H9 (cell line): ENCODE measurements around the gene FAM184A. TPM values are rescaled to one million over a fixed set of nuclear protein-coding genes. Genes with fewer than 3 reads are reported as not detected.

Source experiments
- DNase-seq: peaks from one replicate; pipeline ENCODE4 v3.0.0-alpha.2; 2017
- H2AFZ ChIP-seq: one replicate; pipeline ENCODE4 v1.6.1; 2013; ENCODE audit warnings: mild to moderate bottlenecking, low read length, control low read depth, moderate library complexity
- H2AK5ac ChIP-seq: 2 replicates; pipeline ENCODE4 v1.6.1; 2013; ENCODE audit warnings: low read length, control low read depth, mixed read lengths; ENCODE audit not compliant: insufficient read length
- H2BK120ac ChIP-seq: one replicate; pipeline ENCODE4 v1.6.1; 2013; ENCODE audit warnings: low read depth, mild to moderate bottlenecking, low read length, control low read depth, inconsistent platforms; ENCODE audit not compliant: poor library complexity, severe bottlenecking
- H2BK12ac ChIP-seq: 2 replicates; pipeline ENCODE4 v1.6.1; 2013; ENCODE audit warnings: low read length, control low read depth, mixed read lengths, low read depth; ENCODE audit not compliant: insufficient read length
- H2BK15ac ChIP-seq: 2 replicates; pipeline ENCODE4 v1.6.1; 2013; ENCODE audit warnings: low read depth, low read length, control low read depth
- H2BK20ac ChIP-seq: one replicate; pipeline ENCODE4 v1.6.1; 2013; ENCODE audit warnings: low read depth, mild to moderate bottlenecking, low read length, control low read depth, inconsistent platforms; ENCODE audit not compliant: poor library complexity, severe bottlenecking
- H2BK5ac ChIP-seq: 2 replicates; pipeline ENCODE4 v1.6.1; 2013; ENCODE audit warnings: low read length, control low read depth, mixed read lengths; ENCODE audit not compliant: insufficient read length
- H3K14ac ChIP-seq: 2 replicates; pipeline ENCODE4 v1.6.1; 2013; ENCODE audit warnings: low read length, control low read depth; ENCODE audit not compliant: insufficient read depth
- H3K18ac ChIP-seq: 2 replicates; pipeline ENCODE4 v1.6.1; 2013; ENCODE audit warnings: low read depth, mild to moderate bottlenecking, mixed read lengths, low read length, control low read depth; ENCODE audit not compliant: insufficient read length
- H3K23ac ChIP-seq: 2 replicates; pipeline ENCODE4 v1.6.1; 2013; ENCODE audit warnings: low read length, control low read depth, mixed read lengths, low read depth; ENCODE audit not compliant: insufficient read length
- H3K23me2 ChIP-seq: 2 replicates; pipeline ENCODE4 v1.6.1; 2013; ENCODE audit warnings: low read depth, mild to moderate bottlenecking, mixed read lengths, low read length, control low read depth; ENCODE audit not compliant: insufficient read length, poor library complexity, severe bottlenecking
- H3K27ac ChIP-seq: 2 replicates; pipeline ENCODE4 v1.5.1; 2013; ENCODE audit warnings: low read length, control low read depth, mixed read lengths, low read depth; ENCODE audit not compliant: insufficient read length
- H3K27me3 ChIP-seq: 2 replicates; pipeline ENCODE4 v1.6.1; 2013; ENCODE audit warnings: low read length, control low read depth, inconsistent platforms; ENCODE audit not compliant: insufficient read depth
- H3K4ac ChIP-seq: 2 replicates; pipeline ENCODE4 v1.6.1; 2013; ENCODE audit warnings: low read depth, mild to moderate bottlenecking, control low read depth, inconsistent platforms, low read length, moderate library complexity
- H3K4me1 ChIP-seq: 2 replicates; pipeline ENCODE4 v1.6.1; 2013; ENCODE audit warnings: low read length, control low read depth, inconsistent platforms; ENCODE audit not compliant: insufficient read depth
- H3K4me2 ChIP-seq: 2 replicates; pipeline ENCODE4 v1.6.1; 2013; ENCODE audit warnings: low read length, control low read depth, mixed read lengths; ENCODE audit not compliant: insufficient read length, insufficient read depth
- H3K56ac ChIP-seq: 2 replicates; pipeline ENCODE4 v1.6.1; 2013; ENCODE audit warnings: low read depth, mild to moderate bottlenecking, mixed read lengths, low read length, control low read depth; ENCODE audit not compliant: insufficient read length
- H3K79me1 ChIP-seq: 2 replicates; pipeline ENCODE4 v1.6.1; 2013; ENCODE audit warnings: low read depth, mild to moderate bottlenecking, moderate library complexity, low read length, control low read depth, inconsistent platforms; ENCODE audit not compliant: insufficient read depth, poor library complexity, severe bottlenecking
- H3K79me2 ChIP-seq: 2 replicates; pipeline ENCODE4 v1.6.1; 2013; ENCODE audit warnings: low read length, control low read depth, inconsistent platforms; ENCODE audit not compliant: insufficient read depth
- H3K9ac ChIP-seq: 2 replicates; pipeline ENCODE4 v1.6.1; 2013; ENCODE audit warnings: low read length, control low read depth, mixed read lengths; ENCODE audit not compliant: insufficient read length; ENCODE audit errors: extremely low read depth
- H3K9me3 ChIP-seq: one replicate; pipeline ENCODE4 v1.6.1; 2013; ENCODE audit warnings: low read depth, low read length, inconsistent platforms; ENCODE audit not compliant: control insufficient read depth
- H3T11ph ChIP-seq: one replicate; pipeline ENCODE4 v1.6.1; 2013; ENCODE audit warnings: mild to moderate bottlenecking, low read length, control low read depth, inconsistent platforms
- H4K20me1 ChIP-seq: one replicate; pipeline ENCODE4 v1.6.1; 2013; ENCODE audit not compliant: control insufficient read depth, insufficient read length, insufficient read depth
- H4K5ac ChIP-seq: 2 replicates; pipeline ENCODE4 v1.6.1; 2013; ENCODE audit warnings: low read depth, mild to moderate bottlenecking, mixed read lengths, low read length, control low read depth; ENCODE audit not compliant: insufficient read length
- H4K8ac ChIP-seq: replicated peaks from 2 replicates; pipeline ENCODE4 v1.6.1; 2013; ENCODE audit warnings: low read length, control low read depth, mixed read lengths, low read depth; ENCODE audit not compliant: insufficient read length
- H4K91ac ChIP-seq: 2 replicates; pipeline ENCODE4 v1.6.1; 2013; ENCODE audit warnings: low read depth, mild to moderate bottlenecking, moderate library complexity, mixed read lengths, low read length, control low read depth; ENCODE audit not compliant: insufficient read length
- H3K27ac Mint-ChIP-seq, 3 experiments: 2 replicates in 2 of 3; 3 replicates in 1 of 3; pipeline ENCODE4 v1.8.0; 2020 to 2021; ENCODE audit warnings: mixed read lengths in 3 of 3, mild to moderate bottlenecking in 1 of 3, moderate library complexity in 1 of 3
- H3K27me3 Mint-ChIP-seq: 2 replicates; pipeline ENCODE4 v1.8.0; 2021; ENCODE audit warnings: low read depth, mild to moderate bottlenecking, moderate library complexity, mixed read lengths
- H3K36me3 Mint-ChIP-seq, 3 experiments: 2 replicates in 2 of 3; 3 replicates in 1 of 3; pipeline ENCODE4 v1.8.0; 2020 to 2021; ENCODE audit warnings: low read depth in 3 of 3, mixed read lengths in 3 of 3; ENCODE audit not compliant: insufficient read depth in 1 of 3
- H3K4me1 Mint-ChIP-seq, 2 experiments: 2 replicates each; pipeline ENCODE4 v1.8.0; 2020; ENCODE audit warnings: mixed read lengths in 2 of 2
- H3K4me3 Mint-ChIP-seq, 2 experiments: 2 replicates in 1 of 2; 3 replicates in 1 of 2; pipeline ENCODE4 v1.8.0; 2020 to 2021; ENCODE audit warnings: mild to moderate bottlenecking in 2 of 2, mixed read lengths in 2 of 2, moderate library complexity in 1 of 2
- H3K9me3 Mint-ChIP-seq, 2 experiments: 2 replicates in 1 of 2; 3 replicates in 1 of 2; pipeline ENCODE4 v1.8.0; 2020; ENCODE audit warnings: mild to moderate bottlenecking in 2 of 2, mixed read lengths in 2 of 2, moderate library complexity in 1 of 2
- CTCF ChIP-seq: fragments of 200-600 bp; sonication (generic); conservative IDR thresholded peaks from 3 replicates; pipeline ENCODE4 v1.8.0; 2021; ENCODE audit warnings: antibody characterized with exemption, mild to moderate bottlenecking
- WGBS: extraction: QIAGEN DNeasy Blood & Tissue Kit; methylation state at CpG from one replicate; pipeline ENCODE4 v1.1.7; 2013; ENCODE audit warnings: missing lambda C conversion rate, low lambda C conversion rate, mixed read lengths; ENCODE audit not compliant: insufficient read length; ENCODE audit errors: extremely low coverage; 5-methylcytosine and 5-hydroxymethylcytosine counted together
- total RNA-seq: library from RNA; stranded (reverse); gene quantifications from 2 replicates; pipeline ENCODE4 v1.2.1, GENCODE V29; 2021

The FAM184A gene
- total RNA-seq, 1 experiment from 2014 or later: 11.4 TPM

GRCh38 chr6:119034827-119035458, 43.5 kb downstream of the FAM184A start:
- peak overlapping the region; percentile 72 for H3T11ph ChIP-seq
- no peak overlapping the region for H2BK20ac ChIP-seq
- no peaks in the 10 kb centered on the region for H4K20me1 ChIP-seq
- WGBS: no CpG with 5 or more reads among the region's 6 CpGs
- no peak overlapping the region for H2BK12ac ChIP-seq
- no peak overlapping the region for H3K23ac ChIP-seq
- Mint-ChIP-seq H3K4me3 (peak overlapping the region; percentile 37 to 69), H3K4me1 (peaks cover 57 to 59% of the 10 kb centered on the region in 2 experiments), H3K36me3 (no peaks in the 10 kb centered on the region), H3K9me3 (no peaks in the 10 kb centered on the region), H3K27me3 (no peaks in the 10 kb centered on the region), H3K27ac (peak overlapping the region; percentile 94 to 97 (median 94))
- no peak overlapping the region for H3K9ac ChIP-seq
- H3K9me3 ChIP-seq: no peaks in the 10 kb centered on the region
- no peak overlapping the region for H3K56ac ChIP-seq
- H3K23me2 ChIP-seq: peaks cover 6% of the 10 kb centered on the region
- no peak overlapping the region for H4K91ac ChIP-seq
- H2AFZ ChIP-seq: no peak overlapping the region
- H2BK15ac ChIP-seq: no peak overlapping the region
- H3K4me2 ChIP-seq: peak overlapping the region; percentile 54
- no peak overlapping the region for H2AK5ac ChIP-seq
- peak overlapping the region; percentile 80; the same call in 1 of the 2 replicates for H3K14ac ChIP-seq
- no peaks in the 10 kb centered on the region for H3K79me1 ChIP-seq
- peak overlapping the region; percentile 48 for H3K18ac ChIP-seq
- no peaks in the 10 kb centered on the region for H3K79me2 ChIP-seq
- no peak overlapping the region for H4K5ac ChIP-seq
- H2BK5ac ChIP-seq: no peak overlapping the region
- peak overlapping the region; percentile 91 for H2BK120ac ChIP-seq
- peak overlapping the region; percentile 20 for H3K27ac ChIP-seq
- peaks cover 5% of the 10 kb centered on the region; the same call in 1 of the 2 replicates for H3K4me1 ChIP-seq
- TF ChIP-seq CTCF: no peak
- no peak for DNase-seq
- no peak overlapping the region; the same call in 1 of the 2 replicates for H3K4ac ChIP-seq
- H3K27me3 ChIP-seq: no peaks in the 10 kb centered on the region
- no peak overlapping the region for H4K8ac ChIP-seq
